Measurements from ENCODE around the gene FARP1.

FARP1 gene

DNA sequence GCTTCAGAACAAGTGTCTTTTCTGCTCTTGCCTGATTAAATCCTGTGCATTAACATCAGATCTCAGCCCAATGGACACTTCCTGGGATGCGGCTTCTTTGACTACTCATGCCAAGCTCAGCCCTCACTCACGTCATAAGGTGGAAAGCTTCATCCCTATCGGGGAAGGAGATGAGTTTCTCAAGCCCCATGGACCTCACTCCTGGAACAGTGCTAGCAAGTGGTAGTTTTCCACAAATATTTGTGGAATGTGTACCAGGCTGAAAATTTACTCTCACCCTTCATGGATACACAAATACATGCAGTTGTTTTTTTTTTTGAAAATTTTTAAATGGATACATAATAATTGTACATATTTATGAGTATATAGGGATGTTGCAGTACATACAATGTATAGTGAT is 34.6 kb upstream of the FARP1 start:
- TF ChIP-seq, protein P1, sequence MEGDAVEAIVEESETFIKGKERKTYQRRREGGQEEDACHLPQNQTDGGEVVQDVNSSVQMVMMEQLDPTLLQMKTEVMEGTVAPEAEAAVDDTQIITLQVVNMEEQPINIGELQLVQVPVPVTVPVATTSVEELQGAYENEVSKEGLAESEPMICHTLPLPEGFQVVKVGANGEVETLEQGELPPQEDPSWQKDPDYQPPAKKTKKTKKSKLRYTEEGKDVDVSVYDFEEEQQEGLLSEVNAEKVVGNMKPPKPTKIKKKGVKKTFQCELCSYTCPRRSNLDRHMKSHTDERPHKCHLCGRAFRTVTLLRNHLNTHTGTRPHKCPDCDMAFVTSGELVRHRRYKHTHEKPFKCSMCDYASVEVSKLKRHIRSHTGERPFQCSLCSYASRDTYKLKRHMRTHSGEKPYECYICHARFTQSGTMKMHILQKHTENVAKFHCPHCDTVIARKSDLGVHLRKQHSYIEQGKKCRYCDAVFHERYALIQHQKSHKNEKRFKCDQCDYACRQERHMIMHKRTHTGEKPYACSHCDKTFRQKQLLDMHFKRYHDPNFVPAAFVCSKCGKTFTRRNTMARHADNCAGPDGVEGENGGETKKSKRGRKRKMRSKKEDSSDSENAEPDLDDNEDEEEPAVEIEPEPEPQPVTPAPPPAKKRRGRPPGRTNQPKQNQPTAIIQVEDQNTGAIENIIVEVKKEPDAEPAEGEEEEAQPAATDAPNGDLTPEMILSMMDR (IDR thresholded peaks at IDR 0.05): no peak
- Histone ChIP-seq H3K36me3 (no peaks in the 10 kb centered on the region), H3K27ac (no peak overlapping the region), H3K4me3 (ENCODE audit: low read depth in 1 of 2, low read length in 1 of 2) (no peak overlapping the region), H3K27me3 (no peaks in the 10 kb centered on the region), H3K4me1 (ENCODE audit: control insufficient read depth in 1 of 2, insufficient read depth in 1 of 2, low read depth in 1 of 2, low read length in 1 of 2) (no peaks in the 10 kb centered on the region), H3K9me3 (no peaks in the 10 kb centered on the region)

DNA sequence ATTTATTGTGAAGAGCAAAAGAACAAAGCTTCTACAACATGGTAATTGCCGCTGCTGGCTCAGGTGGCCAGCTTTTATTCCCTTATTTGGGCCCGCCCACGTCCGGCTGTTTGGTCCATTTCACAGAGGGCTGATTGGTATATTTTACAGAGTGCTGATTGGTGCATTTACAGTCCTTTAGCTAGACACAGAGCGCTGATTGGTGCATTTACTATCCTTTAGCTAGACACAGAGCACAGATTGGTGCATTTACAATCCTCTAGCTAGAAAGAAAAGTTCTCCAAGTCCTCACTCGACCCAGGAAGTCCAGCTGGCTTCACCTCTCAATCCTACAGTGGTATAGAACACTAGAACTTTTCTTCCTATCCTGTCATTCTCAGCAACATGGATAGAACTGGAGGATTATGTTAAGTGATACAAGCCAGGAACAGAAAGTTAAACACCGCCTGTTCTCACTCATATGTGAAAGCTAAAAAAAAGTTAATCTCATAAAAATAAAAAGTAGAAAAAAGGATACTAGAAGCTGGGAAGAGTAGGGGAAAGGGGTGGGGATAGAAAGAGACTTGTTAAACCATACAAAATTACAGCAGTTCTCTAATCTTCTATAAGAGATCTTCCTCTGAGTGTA is 33.6 kb upstream of the FARP1 start:
- TF ChIP-seq, protein P1 (IDR thresholded peaks at IDR 0.05): no peak
- Histone ChIP-seq H3K27ac (no peak overlapping the region), H3K4me1 (ENCODE audit: control insufficient read depth in 1 of 2, insufficient read depth in 1 of 2, low read depth in 1 of 2, low read length in 1 of 2) (no peaks in the 10 kb centered on the region), H3K9me3 (no peaks in the 10 kb centered on the region), H3K36me3 (no peaks in the 10 kb centered on the region), H3K4me3 (ENCODE audit: low read depth in 1 of 2, low read length in 1 of 2) (no peak overlapping the region), H3K27me3 (no peaks in the 10 kb centered on the region)

DNA sequence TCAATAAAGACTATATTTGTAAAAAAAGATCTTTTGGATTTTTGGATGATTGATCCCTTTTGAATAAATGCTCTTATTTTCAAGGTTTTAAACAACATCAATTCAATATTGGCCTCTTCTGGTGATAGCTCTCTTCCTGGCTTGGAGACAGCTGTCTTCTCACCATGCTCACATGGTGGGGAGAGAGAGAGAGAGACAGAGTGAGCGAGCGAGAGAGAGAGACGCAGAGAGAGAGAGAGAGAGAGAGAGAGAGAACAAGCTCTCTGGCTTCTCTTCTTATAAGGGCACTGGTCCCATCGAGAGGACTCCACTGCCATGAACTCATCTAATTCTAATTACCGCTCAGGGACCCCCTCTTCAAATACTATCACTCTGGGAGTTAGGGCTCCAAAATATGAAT is 32.1 kb upstream of the FARP1 start:
- Histone ChIP-seq H3K4me3 (ENCODE audit: low read depth in 1 of 2, low read length in 1 of 2) (no peak overlapping the region), H3K27ac (no peak overlapping the region), H3K4me1 (ENCODE audit: control insufficient read depth in 1 of 2, insufficient read depth in 1 of 2, low read depth in 1 of 2, low read length in 1 of 2) (no peaks in the 10 kb centered on the region), H3K36me3 (no peaks in the 10 kb centered on the region), H3K9me3 (no peaks in the 10 kb centered on the region), H3K27me3 (no peaks in the 10 kb centered on the region)
- TF ChIP-seq, protein P1 (IDR thresholded peaks at IDR 0.05): no peak

DNA sequence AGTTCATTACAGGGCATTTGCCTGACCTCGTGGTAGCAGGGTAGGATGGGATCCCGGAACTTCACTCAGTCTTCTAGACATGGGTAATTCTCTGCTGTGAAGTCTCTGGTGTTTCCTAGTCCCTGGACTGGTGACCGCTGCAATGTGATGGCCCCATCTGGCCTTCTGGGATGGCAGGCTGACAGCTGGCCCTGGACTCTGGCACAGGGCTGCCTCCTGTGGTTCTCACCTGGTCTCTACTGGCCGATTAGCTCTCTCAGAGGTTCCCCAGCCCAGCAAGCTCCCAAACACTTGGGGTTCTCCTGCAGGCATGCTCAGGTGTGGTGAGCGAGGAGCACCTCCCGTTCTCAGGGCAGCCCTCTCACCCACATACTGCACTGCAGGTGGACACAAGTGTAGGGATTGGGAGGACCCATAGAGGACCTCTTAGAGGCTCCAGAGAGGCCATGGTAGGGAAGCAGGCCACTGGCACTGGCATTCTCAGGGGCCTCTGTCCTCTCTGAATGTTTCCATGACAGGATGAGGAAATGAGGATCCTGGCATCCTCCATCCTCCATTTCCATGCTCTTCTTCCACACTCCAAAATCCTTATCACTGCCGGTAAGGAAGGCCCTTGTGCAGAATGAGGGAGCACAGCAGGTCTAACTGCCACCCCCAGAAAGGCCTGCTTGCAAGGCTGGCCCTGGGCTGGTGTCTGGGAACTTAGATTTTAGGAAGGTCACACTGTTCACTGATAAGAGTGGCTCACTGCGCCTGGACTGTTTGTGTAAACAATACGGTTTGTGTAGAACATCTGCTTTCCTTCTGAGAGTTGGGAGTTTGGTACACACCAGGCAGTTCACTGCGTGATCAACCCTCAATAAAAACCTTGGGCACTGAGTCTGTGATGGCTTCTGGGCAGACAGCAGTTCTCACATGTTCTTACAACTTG is 31.5 kb upstream of the FARP1 start:
- Histone ChIP-seq H3K9me3 (no peaks in the 10 kb centered on the region), H3K27me3 (no peaks in the 10 kb centered on the region), H3K36me3 (no peaks in the 10 kb centered on the region), H3K27ac (no peak overlapping the region), H3K4me1 (ENCODE audit: control insufficient read depth in 1 of 2, insufficient read depth in 1 of 2, low read depth in 1 of 2, low read length in 1 of 2) (no peaks in the 10 kb centered on the region), H3K4me3 (ENCODE audit: low read depth in 1 of 2, low read length in 1 of 2) (no peak overlapping the region)
- TF ChIP-seq, protein P1 (IDR thresholded peaks at IDR 0.05): no peak

DNA sequence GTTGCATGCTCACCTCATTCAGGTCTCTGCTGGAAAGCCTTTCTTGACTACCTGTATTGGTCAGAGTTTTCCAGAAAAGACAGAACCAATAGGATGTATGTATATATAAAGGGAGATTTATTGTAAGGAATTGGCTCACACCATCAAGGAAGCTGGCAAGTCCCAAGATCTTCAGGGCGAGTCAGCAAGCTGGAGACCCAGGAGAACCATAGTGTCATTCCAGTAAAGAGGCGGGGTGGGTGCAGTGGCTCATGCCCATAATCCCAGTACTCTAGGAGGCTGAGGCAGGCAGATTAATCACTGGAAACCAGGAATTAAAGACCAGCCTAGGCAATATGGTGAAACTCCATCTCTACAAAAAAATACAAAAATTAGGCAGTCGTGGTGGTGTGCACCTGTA is 30.4 kb upstream of the FARP1 start:
- no peak overlapping the region for H3K27ac ChIP-seq
- no peak overlapping the region for H3K4me3 ChIP-seq (ENCODE audit: low read depth in 1 of 2, low read length in 1 of 2)
- no peaks in the 10 kb centered on the region for H3K4me1 ChIP-seq (ENCODE audit: control insufficient read depth in 1 of 2, insufficient read depth in 1 of 2, low read depth in 1 of 2, low read length in 1 of 2)
- no peaks in the 10 kb centered on the region for H3K9me3 ChIP-seq
- H3K27me3 ChIP-seq: no peaks in the 10 kb centered on the region
- TF ChIP-seq, protein P1 (IDR thresholded peaks at IDR 0.05): no peak
- no peaks in the 10 kb centered on the region for H3K36me3 ChIP-seq

Data from neutrophil (primary cell).